Fibroblast of lung (primary cell): ENCODE results near the gene MBOAT1.

Experiments
- EZH2 ChIP-seq: IDR thresholded peaks from 2 replicates; pipeline ENCODE4 v1.5.1; 2012; ENCODE audit warnings: low read length, control low read depth, mild to moderate bottlenecking; ENCODE audit errors: missing control alignments
- TF ChIP-seq, protein P1 (sequence below), 2 donors: IDR thresholded peaks in 1 of 2; conservative IDR thresholded peaks in 1 of 2; 1 replicate in 1 of 2; 2 replicates in 1 of 2; pipeline ENCODE4 v1.5.1; 2011 to 2012; ENCODE audit warnings: low read length in 2 of 2, control low read depth in 1 of 2, inconsistent platforms in 1 of 2, low read depth in 1 of 2, mild to moderate bottlenecking in 1 of 2

GRCh38 chr6:20117474-20117873 is 94.8 kb downstream of the MBOAT1 start:
- TF ChIP-seq, protein P1, sequence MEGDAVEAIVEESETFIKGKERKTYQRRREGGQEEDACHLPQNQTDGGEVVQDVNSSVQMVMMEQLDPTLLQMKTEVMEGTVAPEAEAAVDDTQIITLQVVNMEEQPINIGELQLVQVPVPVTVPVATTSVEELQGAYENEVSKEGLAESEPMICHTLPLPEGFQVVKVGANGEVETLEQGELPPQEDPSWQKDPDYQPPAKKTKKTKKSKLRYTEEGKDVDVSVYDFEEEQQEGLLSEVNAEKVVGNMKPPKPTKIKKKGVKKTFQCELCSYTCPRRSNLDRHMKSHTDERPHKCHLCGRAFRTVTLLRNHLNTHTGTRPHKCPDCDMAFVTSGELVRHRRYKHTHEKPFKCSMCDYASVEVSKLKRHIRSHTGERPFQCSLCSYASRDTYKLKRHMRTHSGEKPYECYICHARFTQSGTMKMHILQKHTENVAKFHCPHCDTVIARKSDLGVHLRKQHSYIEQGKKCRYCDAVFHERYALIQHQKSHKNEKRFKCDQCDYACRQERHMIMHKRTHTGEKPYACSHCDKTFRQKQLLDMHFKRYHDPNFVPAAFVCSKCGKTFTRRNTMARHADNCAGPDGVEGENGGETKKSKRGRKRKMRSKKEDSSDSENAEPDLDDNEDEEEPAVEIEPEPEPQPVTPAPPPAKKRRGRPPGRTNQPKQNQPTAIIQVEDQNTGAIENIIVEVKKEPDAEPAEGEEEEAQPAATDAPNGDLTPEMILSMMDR (conservative IDR thresholded peaks at IDR 0.05 in 1 of 2, IDR thresholded peaks at IDR 0.05 in 1 of 2; ENCODE audit: low read depth in 1 of 2, low read length in 2 of 2), result no peak
- TF ChIP-seq EZH2, result no peak
